ES-I3 (cell line): Measurements from ENCODE around the gene KIF6.
"Not testable (repeated sequence)": the region's sequence is repeated elsewhere in the genome, so short reads cannot be mapped to it uniquely, and the experiment has no call there.

Source experiments
- H3K36me3 ChIP-seq: 2 replicates; pipeline ENCODE4 v1.6.1; 2013; ENCODE audit warnings: mild to moderate bottlenecking, low read length, control low read depth, moderate library complexity; ENCODE audit not compliant: insufficient read depth
- H3K4me1 ChIP-seq: 2 replicates; pipeline ENCODE4 v1.6.1; 2013; ENCODE audit warnings: mild to moderate bottlenecking, control low read depth, low read length; ENCODE audit not compliant: insufficient read depth
- H3K9ac ChIP-seq: 2 replicates; pipeline ENCODE4 v1.6.1; 2013; ENCODE audit warnings: low read depth, mild to moderate bottlenecking, low read length, moderate library complexity
- H3K9me3 ChIP-seq: 2 replicates; pipeline ENCODE4 v1.6.1; 2013; ENCODE audit warnings: mild to moderate bottlenecking, low read length, moderate library complexity; ENCODE audit not compliant: control insufficient read depth, insufficient read depth

The KIF6 gene

GRCh38 chr6:39515006-39515405 lies 210.2 kb downstream of the KIF6 start:
- Histone ChIP-seq H3K36me3 (no peaks in the 10 kb centered on the region), H3K9me3 (no peaks in the 10 kb centered on the region), H3K4me1 (no peaks in the 10 kb centered on the region), H3K9ac (no peak overlapping the region)

- H3K9ac ChIP-seq, H3K36me3 ChIP-seq, H3K4me1 ChIP-seq, H3K9me3 ChIP-seq: not testable (repeated sequence)
Measured at GRCh38 chr6:39509831-39510230, 215.4 kb downstream of the KIF6 start.

GRCh38 chr6:39508515-39508914 lies 216.7 kb downstream of the KIF6 start:
- H3K9me3 ChIP-seq = no peaks in the 10 kb centered on the region; the same call in 1 of the 2 replicates
- no peaks in the 10 kb centered on the region for H3K36me3 ChIP-seq
- H3K4me1 ChIP-seq = no peaks in the 10 kb centered on the region
- no peak overlapping the region for H3K9ac ChIP-seq

GRCh38 chr6:39507331-39507998 lies 217.7 kb downstream of the KIF6 start:
- H3K9me3 ChIP-seq = no peaks in the 10 kb centered on the region; the same call in 1 of the 2 replicates
- no peaks in the 10 kb centered on the region for H3K4me1 ChIP-seq
- H3K36me3 ChIP-seq = no peaks in the 10 kb centered on the region
- no peak overlapping the region for H3K9ac ChIP-seq

- H3K9me3 ChIP-seq, H3K4me1 ChIP-seq, H3K36me3 ChIP-seq, H3K9ac ChIP-seq: not testable (repeated sequence)
Measured at GRCh38 chr6:39502362-39502955, 222.7 kb downstream of the KIF6 start.

GRCh38 chr6:39499053-39499452 lies 226.2 kb downstream of the KIF6 start:
- H3K9me3 ChIP-seq = no peaks in the 10 kb centered on the region
- peaks cover 18% of the 10 kb centered on the region for H3K4me1 ChIP-seq
- no peak overlapping the region for H3K9ac ChIP-seq
- H3K36me3 ChIP-seq = no peaks in the 10 kb centered on the region

GRCh38 chr6:39498096-39498495 lies 227.1 kb downstream of the KIF6 start:
- H3K9me3 ChIP-seq = no peaks in the 10 kb centered on the region
- no peaks in the 10 kb centered on the region for H3K36me3 ChIP-seq
- H3K9ac ChIP-seq = no peak overlapping the region
- H3K4me1 ChIP-seq = peaks cover 21% of the 10 kb centered on the region

GRCh38 chr6:39496915-39497314 lies 228.3 kb downstream of the KIF6 start:
- H3K36me3 ChIP-seq = no peaks in the 10 kb centered on the region
- H3K9me3 ChIP-seq = no peaks in the 10 kb centered on the region
- H3K9ac ChIP-seq = no peak overlapping the region
- H3K4me1 ChIP-seq = peaks cover 24% of the 10 kb centered on the region

- H3K4me1 ChIP-seq = peaks cover 24% of the 10 kb centered on the region
- no peak overlapping the region for H3K9ac ChIP-seq
- H3K9me3 ChIP-seq = no peaks in the 10 kb centered on the region
- H3K36me3 ChIP-seq = no peaks in the 10 kb centered on the region
Measured at GRCh38 chr6:39496456-39496855, 228.8 kb downstream of the KIF6 start.

- Histone ChIP-seq H3K36me3 (no peaks in the 10 kb centered on the region), H3K9ac (no peak overlapping the region; the same call in 1 of the 2 replicates), H3K4me1 (peaks cover 24% of the 10 kb centered on the region), H3K9me3 (no peaks in the 10 kb centered on the region)
Measured at GRCh38 chr6:39495640-39496039, 229.6 kb downstream of the KIF6 start.

- no peaks in the 10 kb centered on the region for H3K36me3 ChIP-seq
- H3K4me1 ChIP-seq = peaks cover 24% of the 10 kb centered on the region
- no peak overlapping the region for H3K9ac ChIP-seq
- H3K9me3 ChIP-seq = no peaks in the 10 kb centered on the region
Measured at GRCh38 chr6:39494998-39495397, 230.2 kb downstream of the KIF6 start.

- no peaks in the 10 kb centered on the region for H3K9me3 ChIP-seq
- H3K36me3 ChIP-seq = no peaks in the 10 kb centered on the region
- H3K4me1 ChIP-seq = peaks cover 24% of the 10 kb centered on the region
- no peak overlapping the region for H3K9ac ChIP-seq
Measured at GRCh38 chr6:39493777-39494176, 231.4 kb downstream of the KIF6 start.

GRCh38 chr6:39493174-39493573 lies 232.0 kb downstream of the KIF6 start:
- no peaks in the 10 kb centered on the region for H3K9me3 ChIP-seq
- peaks cover 24% of the 10 kb centered on the region for H3K4me1 ChIP-seq
- H3K9ac ChIP-seq = no peak overlapping the region
- no peaks in the 10 kb centered on the region for H3K36me3 ChIP-seq

- no peaks in the 10 kb centered on the region for H3K36me3 ChIP-seq
- peaks cover 12% of the 10 kb centered on the region for H3K4me1 ChIP-seq
- H3K9me3 ChIP-seq = no peaks in the 10 kb centered on the region
- no peak overlapping the region for H3K9ac ChIP-seq
Measured at GRCh38 chr6:39490108-39490507, 235.1 kb downstream of the KIF6 start.

- Histone ChIP-seq H3K4me1 (peaks cover 6% of the 10 kb centered on the region), H3K36me3 (no peaks in the 10 kb centered on the region), H3K9me3 (no peaks in the 10 kb centered on the region), H3K9ac (no peak overlapping the region)
Measured at GRCh38 chr6:39488255-39488879, 236.8 kb downstream of the KIF6 start.
